Dedifferentiated amniotic fluid mesenchymal stem cell (primary cell): ENCODE results near the gene ISCA2.
A peak's percentile ranks its signal among the peaks of the same experiment; 100 is the strongest.

Source experiments
- DNase-seq: peaks from one replicate; pipeline ENCODE4 v3.0.0-alpha.2; 2016; ENCODE audit errors: extremely low spot score

ISCA2 gene

GRCh38 chr14:74508292-74508731 is 14.7 kb downstream of the ISCA2 start:
- DNase-seq = no peak

GRCh38 chr14:74508844-74509428 is 15.4 kb downstream of the ISCA2 start:
- no peak for DNase-seq

GRCh38 chr14:74509587-74510222 is 16.1 kb downstream of the ISCA2 start:
- DNase-seq = no peak

- DNase-seq = no peak
Observed at GRCh38 chr14:74510223-74510931, 16.8 kb downstream of the ISCA2 start.

- DNase-seq = peak; percentile 56
Observed at GRCh38 chr14:74510959-74511409, 17.4 kb downstream of the ISCA2 start.

- no peak for DNase-seq
Observed at GRCh38 chr14:74511966-74512830, 18.6 kb downstream of the ISCA2 start.

GRCh38 chr14:74514471-74514941 is 20.9 kb downstream of the ISCA2 start:
- no peak for DNase-seq

- no peak for DNase-seq
Observed at GRCh38 chr14:74515891-74516412, 22.4 kb downstream of the ISCA2 start.

GRCh38 chr14:74516451-74517160 is 23.0 kb downstream of the ISCA2 start:
- peak; percentile 36 for DNase-seq

GRCh38 chr14:74517731-74518130 is 24.2 kb downstream of the ISCA2 start:
- DNase-seq = no peak

GRCh38 chr14:74518221-74518620 is 24.7 kb downstream of the ISCA2 start:
- DNase-seq = no peak

- no peak for DNase-seq
Observed at GRCh38 chr14:74519316-74520074, 25.9 kb downstream of the ISCA2 start.

GRCh38 chr14:74521756-74522155 is 28.2 kb downstream of the ISCA2 start:
- DNase-seq = no peak

- DNase-seq = no peak
Observed at GRCh38 chr14:74522740-74523139, 29.2 kb downstream of the ISCA2 start.

GRCh38 chr14:74524076-74524811 is 30.7 kb downstream of the ISCA2 start:
- no peak for DNase-seq

GRCh38 chr14:74524812-74525135 is 31.2 kb downstream of the ISCA2 start:
- no peak for DNase-seq

- no peak for DNase-seq
Observed at GRCh38 chr14:74525361-74525851, 31.8 kb downstream of the ISCA2 start.

- no peak for DNase-seq
Observed at GRCh38 chr14:74526854-74527585, 33.5 kb downstream of the ISCA2 start.
